Muscle of leg (tissue), 11 donors: ENCODE data around the gene MAML3. TPM values are rescaled to one million over a fixed set of nuclear protein-coding genes. Genes with fewer than 3 reads are reported as not detected.

ENCODE experiments used
- DNase-seq: peaks from one replicate; pipeline ENCODE4 v3.0.0; 2013
- H3K27ac ChIP-seq: one replicate; pipeline ENCODE4 v1.5.1; 2013; ENCODE audit warnings: mild to moderate bottlenecking, low read length, control low read depth
- H3K27me3 ChIP-seq: one replicate; pipeline ENCODE4 v1.6.1; 2013; ENCODE audit warnings: low read length; ENCODE audit not compliant: control insufficient read depth, insufficient read depth
- H3K36me3 ChIP-seq: one replicate; pipeline ENCODE4 v1.6.1; 2013; ENCODE audit warnings: low read length; ENCODE audit not compliant: control insufficient read depth, insufficient read depth
- H3K4me1 ChIP-seq: one replicate; pipeline ENCODE4 v1.6.1; 2013; ENCODE audit warnings: low read length; ENCODE audit not compliant: control insufficient read depth, insufficient read depth
- H3K4me3 ChIP-seq: one replicate; pipeline ENCODE4 v1.5.1; 2013; ENCODE audit warnings: low read length, control low read depth
- H3K9me3 ChIP-seq: replicated peaks from 2 replicates; pipeline ENCODE4 v1.6.1; 2013; ENCODE audit warnings: low read depth, low read length; ENCODE audit not compliant: control insufficient read depth
- WGBS: methylation state at CpG from one replicate; pipeline ENCODE4 v1.1.5; 2013; ENCODE audit warnings: missing lambda C conversion rate; ENCODE audit not compliant: insufficient coverage; 5-methylcytosine and 5-hydroxymethylcytosine counted together
- polyA plus RNA-seq, 8 donors: library from polyadenylated mRNA; unstranded; fragments of 120-200 nt; gene quantifications; one replicate each; pipeline versions ENCODE4 v1.2.1 to v1.2.3, GENCODE V29; 2013; ENCODE audit warnings: inconsistent platforms in 1 of 8, low replicate concordance in 1 of 8; ENCODE audit not compliant: insufficient read length in 8 of 8, insufficient read depth in 1 of 8
- total RNA-seq: library from RNA; stranded (reverse); fragments of 120-200 nt; gene quantifications from one replicate; pipeline ENCODE4 v1.2.4, GENCODE V29; 2013

Gene MAML3
- total and polyA plus RNA-seq, 9 donors: 3.0 to 5.5 (median 5.0) TPM

DNA sequence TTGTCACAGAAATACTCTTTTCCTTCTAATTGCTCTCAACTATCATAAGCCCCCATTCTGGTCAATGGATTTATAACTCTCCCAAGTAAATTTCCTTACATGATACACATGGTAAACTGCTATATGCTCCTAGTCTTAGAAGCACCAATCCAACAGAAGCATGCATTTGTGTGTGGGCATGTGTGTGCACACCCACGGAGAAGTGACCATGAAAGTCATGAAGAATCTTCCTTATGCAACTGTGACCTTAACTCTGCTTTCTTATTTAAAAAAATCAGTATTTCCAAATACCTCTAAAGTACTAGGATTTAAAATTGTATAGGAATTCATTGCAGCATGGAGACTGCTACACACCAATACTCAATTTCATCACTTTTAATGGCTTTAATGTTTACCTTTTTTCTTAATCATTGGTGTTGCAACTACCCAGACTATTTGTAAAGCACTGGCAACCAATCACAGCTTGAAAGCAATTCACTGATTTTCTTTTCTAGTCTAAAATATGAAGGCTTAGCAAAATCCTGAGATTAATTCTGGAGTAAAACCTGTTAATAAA is 47.6 kb downstream of the MAML3 start:
- H3K36me3 ChIP-seq: no peaks in the 10 kb centered on the region
- no peaks in the 10 kb centered on the region for H3K4me1 ChIP-seq
- no peaks in the 10 kb centered on the region for H3K9me3 ChIP-seq
- no peak overlapping the region for H3K27ac ChIP-seq
- H3K27me3 ChIP-seq: no peaks in the 10 kb centered on the region
- no peak for DNase-seq
- H3K4me3 ChIP-seq: no peak overlapping the region
- WGBS: no CpG with 5 or more reads among the region's 1 CpG

DNA sequence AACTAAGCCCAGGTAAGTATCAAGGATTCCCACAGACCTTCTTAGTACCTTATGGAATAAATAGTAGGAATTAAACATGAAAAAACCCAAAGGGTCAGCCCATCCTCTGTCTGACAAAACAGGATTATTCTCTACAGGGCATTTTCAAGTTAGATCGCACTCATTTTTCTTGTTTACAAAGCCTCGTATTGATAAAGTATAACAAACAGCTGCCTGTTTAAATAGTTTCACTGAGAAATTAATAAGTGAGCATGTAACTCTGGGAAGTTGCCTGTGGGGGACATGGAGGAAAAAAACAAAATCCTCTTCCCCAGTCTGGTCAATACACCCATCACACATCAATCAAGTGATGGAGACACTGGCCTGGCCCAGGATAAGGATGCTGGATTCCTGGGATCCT is 48.5 kb downstream of the MAML3 start:
- H3K27ac ChIP-seq: no peak overlapping the region
- H3K9me3 ChIP-seq: no peaks in the 10 kb centered on the region
- no peaks in the 10 kb centered on the region for H3K27me3 ChIP-seq
- WGBS: no CpG with 5 or more reads among the region's 2 CpGs
- no peaks in the 10 kb centered on the region for H3K4me1 ChIP-seq
- H3K4me3 ChIP-seq: no peak overlapping the region
- DNase-seq: no peak
- no peaks in the 10 kb centered on the region for H3K36me3 ChIP-seq

DNA sequence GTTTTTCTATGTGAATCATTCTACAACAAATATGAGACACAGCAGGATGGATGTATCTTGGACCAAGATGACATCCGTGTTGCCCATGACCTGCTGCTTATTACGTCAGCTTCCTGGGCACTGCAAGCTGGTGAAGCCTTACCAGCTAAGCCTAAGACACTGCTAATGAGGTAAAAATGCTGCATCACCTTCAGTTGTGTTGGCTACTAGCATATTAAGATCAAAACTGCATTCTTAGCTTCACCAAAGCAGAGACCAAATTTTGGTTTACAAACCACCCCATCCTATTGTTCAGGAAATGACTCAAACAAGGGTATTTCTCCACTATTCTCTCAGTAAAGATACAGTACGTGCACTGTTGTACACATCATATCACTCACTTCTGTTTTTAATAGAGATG is 50.3 kb downstream of the MAML3 start:
- H3K27ac ChIP-seq: no peak overlapping the region
- WGBS: 100% methylated on average over 1 of the region's 3 CpGs

DNA sequence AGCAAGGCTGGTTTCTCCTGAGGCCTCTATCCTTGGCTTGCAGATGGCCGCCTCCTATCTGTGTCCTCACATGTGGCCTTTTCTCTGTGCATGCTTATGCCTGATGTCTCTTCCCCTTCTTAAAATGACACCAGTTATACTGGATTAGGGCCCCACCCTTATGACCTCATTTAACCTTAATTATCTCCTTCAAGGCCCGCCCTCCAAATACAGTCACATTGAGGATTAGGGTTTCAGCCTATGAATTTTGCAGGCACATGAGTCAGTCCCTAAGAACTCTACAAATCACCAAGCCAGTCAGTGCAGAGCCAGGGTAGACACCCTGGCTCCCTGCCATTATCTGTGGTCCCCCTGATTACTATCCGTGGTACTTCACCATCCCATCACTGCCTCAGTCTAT is 51.6 kb downstream of the MAML3 start:
- no peak overlapping the region for H3K4me3 ChIP-seq
- no peaks in the 10 kb centered on the region for H3K9me3 ChIP-seq
- no peaks in the 10 kb centered on the region for H3K36me3 ChIP-seq
- no peak for DNase-seq
- H3K4me1 ChIP-seq: peaks cover 9% of the 10 kb centered on the region
- H3K27me3 ChIP-seq: no peaks in the 10 kb centered on the region
- WGBS: 63% methylated on average over 2 of the region's 3 CpGs
- H3K27ac ChIP-seq: no peak overlapping the region

More for the DNA sequence above, 50.3 kb downstream of the MAML3 start:
- H3K4me1 ChIP-seq: peaks cover 7% of the 10 kb centered on the region
- no peaks in the 10 kb centered on the region for H3K36me3 ChIP-seq
- no peak overlapping the region for H3K4me3 ChIP-seq
- no peaks in the 10 kb centered on the region for H3K27me3 ChIP-seq
- DNase-seq: no peak
- no peaks in the 10 kb centered on the region for H3K9me3 ChIP-seq

DNA sequence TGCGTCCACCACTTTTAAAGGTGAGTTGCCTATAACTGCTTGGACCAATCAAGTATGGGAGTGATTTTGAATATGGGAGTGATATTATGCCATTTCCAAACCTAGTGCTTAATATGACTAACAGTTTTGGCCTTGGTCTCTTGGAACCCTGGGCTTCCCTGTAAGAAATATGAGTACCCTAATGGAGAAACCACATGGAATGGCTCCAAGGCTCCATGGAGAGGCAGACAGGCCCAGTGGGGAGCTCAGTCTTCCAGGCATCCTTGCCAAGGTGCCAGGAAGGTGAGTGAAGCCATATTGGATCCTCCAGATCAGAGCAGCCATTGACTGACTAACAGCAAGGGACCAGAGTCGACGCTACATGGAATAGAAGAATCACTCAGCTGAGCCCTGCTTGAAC is 53.2 kb downstream of the MAML3 start:
- Histone ChIP-seq H3K27ac (no peak overlapping the region), H3K27me3 (no peaks in the 10 kb centered on the region), H3K4me3 (no peak overlapping the region), H3K4me1 (peaks cover 9% of the 10 kb centered on the region), H3K9me3 (no peaks in the 10 kb centered on the region), H3K36me3 (no peaks in the 10 kb centered on the region)
- no CpG with 5 or more reads among the region's 3 CpGs for WGBS
- no peak for DNase-seq

DNA sequence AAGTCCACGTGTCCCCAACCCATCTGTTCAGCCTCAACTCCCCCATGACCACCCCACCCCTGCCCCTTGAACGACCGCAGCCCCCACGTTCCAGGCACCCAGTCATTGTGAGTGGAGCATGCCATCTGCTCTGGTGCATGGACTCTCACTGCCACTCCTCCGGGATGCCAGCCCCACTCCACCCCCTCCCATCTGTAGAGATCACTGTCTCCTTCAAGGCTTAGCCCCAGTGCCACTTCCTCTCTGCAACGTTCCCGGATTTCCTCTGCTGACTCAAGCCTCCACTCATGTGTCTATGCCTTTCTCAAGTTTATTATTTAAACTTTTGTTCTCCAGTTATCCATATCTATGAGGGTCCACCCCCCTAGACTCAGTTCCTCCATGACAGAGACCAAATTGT is 54.0 kb downstream of the MAML3 start:
- Histone ChIP-seq H3K36me3 (no peaks in the 10 kb centered on the region), H3K27ac (no peak overlapping the region), H3K4me1 (peaks cover 16% of the 10 kb centered on the region), H3K9me3 (no peaks in the 10 kb centered on the region), H3K27me3 (no peaks in the 10 kb centered on the region), H3K4me3 (no peak overlapping the region)
- 29% methylated on average over 6 of the region's 7 CpGs for WGBS
- DNase-seq: peak; percentile 66

DNA sequence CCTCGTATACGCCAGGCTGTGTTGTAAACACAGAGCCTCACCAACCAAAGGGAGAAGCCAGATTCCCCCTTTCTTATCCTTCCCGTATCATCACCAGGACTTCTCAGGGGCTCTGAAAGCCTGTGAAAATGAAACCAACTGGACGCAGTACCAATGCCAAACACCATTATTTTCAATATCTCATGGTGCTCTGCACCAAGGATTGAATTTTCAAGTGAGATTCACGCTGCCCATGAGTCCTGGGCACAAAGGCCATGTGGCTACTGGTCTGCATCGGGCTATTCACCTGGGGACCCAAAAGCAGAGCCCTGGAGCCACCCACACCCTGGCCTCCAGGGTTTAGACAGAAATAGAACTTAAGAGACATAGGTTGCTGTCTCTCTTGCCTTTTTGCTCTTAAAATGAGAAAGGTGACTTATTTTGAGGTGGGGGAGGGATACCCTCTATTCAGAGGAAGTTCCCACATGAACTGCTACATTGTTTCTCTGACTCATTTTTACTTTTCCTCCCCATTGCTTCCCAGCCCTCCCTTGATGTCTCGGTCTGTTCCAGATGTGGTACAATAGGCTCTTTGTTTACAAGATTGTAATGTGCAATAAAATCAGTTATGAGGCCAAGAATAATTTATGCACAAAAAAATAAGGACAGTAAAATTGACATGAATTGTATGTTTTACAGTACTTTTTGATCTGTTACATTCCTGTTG is 55.4 kb downstream of the MAML3 start:
- peaks cover 25% of the 10 kb centered on the region for H3K4me1 ChIP-seq
- H3K36me3 ChIP-seq: no peaks in the 10 kb centered on the region
- peak overlapping the region; percentile 58 for H3K27ac ChIP-seq
- peak; percentile 45 for DNase-seq
- 77% methylated on average over 6 of the region's 7 CpGs for WGBS
- no peaks in the 10 kb centered on the region for H3K9me3 ChIP-seq
- H3K4me3 ChIP-seq: no peak overlapping the region
- no peaks in the 10 kb centered on the region for H3K27me3 ChIP-seq

DNA sequence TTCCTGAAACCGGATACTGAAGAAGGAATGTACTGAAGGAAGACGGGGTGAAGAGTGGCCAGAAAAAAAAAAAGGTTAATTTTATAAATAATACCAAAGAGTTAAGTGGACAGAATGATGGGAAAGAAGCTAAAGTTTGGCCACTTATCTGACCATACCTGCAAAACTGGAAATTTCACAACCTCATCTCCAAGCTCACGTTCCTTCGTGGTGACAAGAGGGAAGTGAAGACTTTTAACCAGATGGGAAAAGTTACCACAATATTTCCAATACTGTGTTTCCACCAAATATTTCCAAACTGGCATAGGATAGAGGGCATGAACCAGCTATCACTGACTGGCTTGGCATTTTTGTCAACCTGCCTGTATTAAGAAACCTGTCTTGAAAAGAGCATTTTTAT is 56.4 kb downstream of the MAML3 start:
- Histone ChIP-seq H3K27me3 (no peaks in the 10 kb centered on the region), H3K36me3 (no peaks in the 10 kb centered on the region), H3K4me1 (peaks cover 28% of the 10 kb centered on the region), H3K9me3 (no peaks in the 10 kb centered on the region), H3K4me3 (no peak overlapping the region), H3K27ac (no peak overlapping the region)
- WGBS: no CpG with 5 or more reads among the region's 4 CpGs
- no peak for DNase-seq

DNA sequence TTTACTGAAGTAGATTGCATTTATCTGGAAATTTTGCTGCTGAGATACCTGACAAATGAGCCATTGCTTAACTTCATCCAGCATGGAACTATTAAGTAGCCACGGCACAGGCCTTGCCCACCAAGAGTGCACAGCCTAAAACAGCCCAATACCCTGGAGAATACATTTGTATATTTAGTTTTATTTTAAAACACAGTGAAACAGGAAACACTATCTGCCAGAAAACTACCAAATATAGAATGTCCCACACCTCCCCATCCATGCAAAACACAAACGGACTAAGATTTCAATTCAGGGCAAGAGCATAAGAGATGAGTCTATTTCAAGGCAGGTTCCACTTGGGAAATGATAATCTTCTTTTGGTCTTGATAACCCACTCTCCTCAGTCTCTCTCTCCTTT is 57.1 kb downstream of the MAML3 start:
- Histone ChIP-seq H3K27me3 (no peaks in the 10 kb centered on the region), H3K9me3 (no peaks in the 10 kb centered on the region), H3K27ac (peak overlapping the region; percentile 60), H3K4me1 (peaks cover 33% of the 10 kb centered on the region), H3K4me3 (no peak overlapping the region), H3K36me3 (no peaks in the 10 kb centered on the region)
- DNase-seq: peak; percentile 36
- WGBS: no CpG with 5 or more reads among the region's 2 CpGs

DNA sequence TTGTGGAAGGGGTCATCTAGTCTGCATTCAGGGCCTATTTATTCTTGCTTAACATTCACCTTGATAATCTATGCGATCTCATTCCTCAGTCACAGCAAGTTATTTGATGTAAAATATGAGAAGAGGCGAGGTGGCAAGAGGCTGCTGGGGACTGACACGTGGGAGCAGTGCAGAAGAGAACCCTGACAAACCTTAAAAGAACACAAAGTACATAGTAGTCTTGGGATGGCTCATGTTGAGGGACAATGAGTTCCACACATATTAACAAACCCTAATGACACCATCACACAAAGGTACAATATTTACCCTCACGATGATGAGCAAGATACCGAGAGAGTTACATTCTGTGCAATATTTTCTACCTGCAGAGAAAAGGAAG is 57.5 kb downstream of the MAML3 start:
- no peaks in the 10 kb centered on the region for H3K27me3 ChIP-seq
- no CpG with 5 or more reads among the region's 5 CpGs for WGBS
- peak overlapping the region; percentile 53 for H3K27ac ChIP-seq
- DNase-seq: no peak
- no peak overlapping the region for H3K4me3 ChIP-seq
- peaks cover 33% of the 10 kb centered on the region for H3K4me1 ChIP-seq
- H3K36me3 ChIP-seq: no peaks in the 10 kb centered on the region
- H3K9me3 ChIP-seq: no peaks in the 10 kb centered on the region
